K562 (cell line): ENCODE measurements around the gene CPED1. TPM values are rescaled to one million over a fixed set of nuclear protein-coding genes. Genes with fewer than 3 reads are reported as not detected.
A peak's percentile ranks its signal among the peaks of the same experiment; 100 is the strongest.

Source experiments
- ATAC-seq: fragments of 200-7000 bp; cut with Tn5 transposase; 3 replicates; pipeline ENCODE4 v1.9.1; 2020; ENCODE audit warnings: moderate library complexity
- BruUV-seq: library from RNA; stranded (reverse); fragments of 400-500 nt; replicated peaks from 2 replicates; lab custom pipeline; 2021; lab: Mats Ljungman, UMichigan
- CTCF ChIA-PET: fragments of 300-600 bp; formaldehyde crosslinking; extraction: SDS; loops from one replicate; lab custom pipeline; 2021; ENCODE audit warnings: low intra/inter-chr PET ratio; lab: Yijun Ruan, JAX
- POLR2A ChIA-PET: fragments of 300-600, 350-650 bp; sonication (Branson Sonifier 250); formaldehyde crosslinking; extraction: SDS; loops from one replicate; lab custom pipeline; 2021; ENCODE audit warnings: antibody characterized with exemption, inconsistent platforms; lab: Yijun Ruan, JAX
- DNase-seq, 4 experiments: peaks; one replicate each; pipeline versions ENCODE4 v3.0.0 to v3.0.0-alpha.2; 2011 to 2018; ENCODE audit warnings: low spot score in 3 of 4, mixed read lengths in 3 of 4; ENCODE audit errors: extremely low read depth in 1 of 4
- FAIRE-seq: peaks from 2 replicates; lab custom pipeline; 2011; peaks lifted over from hg19 to GRCh38; lab: Jason Lieb, UNC
- H2AFZ ChIP-seq: 2 replicates; pipeline ENCODE4 v1.6.0; 2011; ENCODE audit warnings: low read depth, low read length, control low read depth, inconsistent platforms
- H3K27ac ChIP-seq: fragments of 200-600 bp; 3 replicates; pipeline ENCODE4 v1.8.0; 2011; ENCODE audit warnings: low read depth, mild to moderate bottlenecking, control low read depth, inconsistent platforms, low read length, moderate library complexity, mixed read lengths; ENCODE audit errors: extremely low read depth
- H3K27me3 ChIP-seq, 2 experiments: fragments of 300-600 bp in 1 of 2; 2 replicates in 1 of 2; 3 replicates in 1 of 2; pipeline versions ENCODE4 v1.6.0 to v1.8.0; 2011; ENCODE audit warnings: inconsistent platforms in 2 of 2, low read length in 2 of 2, mild to moderate bottlenecking in 1 of 2, mixed read lengths in 1 of 2, moderate library complexity in 1 of 2; ENCODE audit not compliant: control insufficient read depth in 2 of 2, insufficient read depth in 2 of 2
- H3K36me3 ChIP-seq: fragments of 300-600 bp; 3 replicates; pipeline ENCODE4 v1.8.0; 2011; ENCODE audit warnings: mild to moderate bottlenecking, low read length, inconsistent platforms; ENCODE audit not compliant: control insufficient read depth, insufficient read depth
- H3K4me1 ChIP-seq, 2 experiments: fragments of 200-600 bp in 1 of 2; replicated peaks in 1 of 2; 2 replicates in 1 of 2; 3 replicates in 1 of 2; pipeline versions ENCODE4 v1.5.1 to v1.8.0; 2011; ENCODE audit warnings: inconsistent platforms in 2 of 2, low read length in 2 of 2, mild to moderate bottlenecking in 1 of 2, mixed read lengths in 1 of 2, moderate library complexity in 1 of 2; ENCODE audit not compliant: control insufficient read depth in 2 of 2, insufficient read depth in 2 of 2
- H3K4me2 ChIP-seq: 2 replicates; pipeline ENCODE4 v1.6.1; 2011; ENCODE audit warnings: low read length, control low read depth, inconsistent platforms, mixed read lengths; ENCODE audit not compliant: insufficient read depth
- H3K4me3 ChIP-seq: fragments of 200-600 bp; sonication (generic), shearing (Covaris generic); 2 replicates; pipeline ENCODE4 v1.5.1; 2016; ENCODE audit warnings: control low read depth, inconsistent platforms
- H3K79me2 ChIP-seq: fragments of 200-600 bp; 3 replicates; pipeline ENCODE4 v1.8.0; 2011; ENCODE audit warnings: low read length, inconsistent platforms; ENCODE audit not compliant: control insufficient read depth, insufficient read depth
- H3K9ac ChIP-seq, 2 experiments: 2 replicates each; pipeline versions ENCODE4 v1.6.0 to v1.6.1; 2011; ENCODE audit warnings: low read depth in 2 of 2, low read length in 2 of 2, control low read depth in 1 of 2, inconsistent platforms in 1 of 2, mild to moderate bottlenecking in 1 of 2, mixed read lengths in 1 of 2; ENCODE audit not compliant: insufficient read depth in 1 of 2
- H3K9me1 ChIP-seq: one replicate; pipeline ENCODE4 v1.6.0; 2011; ENCODE audit warnings: inconsistent platforms, mild to moderate bottlenecking, low read length, moderate library complexity; ENCODE audit not compliant: control insufficient read depth, insufficient read depth
- H3K9me3 ChIP-seq: replicated peaks from 2 replicates; pipeline ENCODE4 v1.5.1; 2011; ENCODE audit warnings: low read depth, low read length, inconsistent platforms; ENCODE audit not compliant: control insufficient read depth, insufficient read depth
- H4K20me1 ChIP-seq: replicated peaks from 2 replicates; pipeline ENCODE4 v1.6.1; 2011; ENCODE audit warnings: low read length, inconsistent platforms, mixed read lengths; ENCODE audit not compliant: control insufficient read depth, insufficient read depth
- ARID4B ChIP-seq: sonication (generic); formaldehyde crosslinking; IDR thresholded peaks from 2 replicates; pipeline ENCODE4 v1.8.0; 2022; ENCODE audit warnings: mild to moderate bottlenecking, missing genetic modification reagents
- CHAMP1 ChIP-seq: fragments of 450-650 bp; IDR thresholded peaks from 2 replicates; pipeline ENCODE4 v1.6.1; 2016; ENCODE audit warnings: mild to moderate bottlenecking
- CHD2 ChIP-seq: IDR thresholded peaks from 2 replicates; pipeline ENCODE4 v1.6.1; 2011; ENCODE audit warnings: low read depth, low read length
- DACH1 ChIP-seq: fragments of 450-650 bp; IDR thresholded peaks from 2 replicates; pipeline ENCODE4 v1.6.1; 2018; ENCODE audit not compliant: partially characterized antibody
- DNMT1 ChIP-seq: fragments of 450-650 bp; IDR thresholded peaks from 2 replicates; pipeline ENCODE4 v1.6.1; 2016; ENCODE audit warnings: antibody characterized with exemption, mild to moderate bottlenecking
- E2F3 ChIP-seq: fragments of 250-450 bp; sonication (Bioruptor Pico); IDR thresholded peaks from 2 replicates; pipeline ENCODE4 v1.4.0; 2020; ENCODE audit warnings: mild to moderate bottlenecking
- GATAD2B ChIP-seq: fragments of 450-650 bp; IDR thresholded peaks from 2 replicates; pipeline ENCODE4 v1.6.1; 2017; ENCODE audit warnings: mild to moderate bottlenecking, borderline replicate concordance
- MEIS2 ChIP-seq: fragments of 450-650 bp; IDR thresholded peaks from 2 replicates; pipeline ENCODE4 v1.6.1; 2014; ENCODE audit warnings: mild to moderate bottlenecking; ENCODE audit not compliant: partially characterized antibody
- MXD1 ChIP-seq: fragments of 250-450 bp; sonication (Bioruptor Pico); IDR thresholded peaks from 2 replicates; pipeline ENCODE4 v1.8.0; 2021; ENCODE audit warnings: borderline replicate concordance, mild to moderate bottlenecking, moderate library complexity; ENCODE audit not compliant: poor library complexity, severe bottlenecking
- RBM14 ChIP-seq: fragments of 200-400 bp; formaldehyde crosslinking; IDR thresholded peaks from 2 replicates; pipeline ENCODE4 v1.6.1; 2018; ENCODE audit warnings: low read depth, mild to moderate bottlenecking, low read length, moderate library complexity, borderline replicate concordance; ENCODE audit not compliant: insufficient read depth
- SIN3B ChIP-seq: fragments of 450-650 bp; IDR thresholded peaks from 2 replicates; pipeline ENCODE4 v1.6.1; 2017; ENCODE audit warnings: low read depth, mild to moderate bottlenecking, moderate library complexity
- TAF15 ChIP-seq: fragments of 200-400 bp; formaldehyde crosslinking; IDR thresholded peaks from 2 replicates; pipeline ENCODE4 v1.6.1; 2017; ENCODE audit warnings: mild to moderate bottlenecking, low read depth, low read length, moderate library complexity
- TSC22D4 ChIP-seq: fragments of 450-650 bp; IDR thresholded peaks from 2 replicates; pipeline ENCODE4 v1.6.1; 2016; ENCODE audit warnings: missing genetic modification characterization, missing biosample characterization, control low read depth
- ZNF655 ChIP-seq: fragments of 250-450 bp; sonication (Bioruptor Pico); IDR thresholded peaks from 2 replicates; pipeline ENCODE4 v1.5.0; 2021
- WGBS: fragments of 100-300 bp; shearing (Covaris generic); methylation state at CpG from one replicate; pipeline ENCODE4 v1.1.6; 2016; ENCODE audit warnings: low coverage, mixed read lengths; ENCODE audit not compliant: insufficient coverage; ENCODE audit errors: missing lambda C conversion rate; 5-methylcytosine and 5-hydroxymethylcytosine counted together
- in situ Hi-C: fragments of 300-500 bp; cut with MboI; formaldehyde crosslinking; loops from 4 replicates; pipeline ENCODE4 v1.15.0; 2018; ENCODE audit warnings: inconsistent platforms, mixed read lengths
- intact Hi-C: fragments of 100-400 bp; cut with micrococcal nuclease; formaldehyde crosslinking; loops from 2 replicates; pipeline ENCODE4 v1.14.2; 2022
- polyA plus RNA-seq, 8 experiments: library from polyadenylated mRNA; depleted of rRNA in 4 of 8; stranded (reverse) in 5 of 8; unstranded in 3 of 8; fragments of >200 nt; fragmentation: Nextera tagmentation in 2 of 8; fragmentation: Illumina TruSeq in 1 of 8; extraction: Ambion mirVana in 2 of 8; extraction: Trizol in 1 of 8; gene quantifications; 2 replicates each; pipeline versions ENCODE4 v1.2.1 to v1.2.3, GENCODE V29; 2011 to 2014; ENCODE audit warnings: inconsistent platforms in 1 of 8, missing spikeins in 1 of 8
- total RNA-seq, 7 experiments: library from RNA; depleted of rRNA in 6 of 7; stranded (reverse); fragments of >200 nt in 6 of 7; fragmentation: Illumina TruSeq in 2 of 7; extraction: Trizol in 2 of 7; gene quantifications; 2 replicates each; pipeline versions ENCODE4 v1.2.1 to v1.2.3, GENCODE V29; 2011 to 2021; ENCODE audit warnings: low replicate concordance in 1 of 7

CPED1 gene
- total and polyA plus RNA-seq, 9 of the 15 experiments (the other 6 are each of a cell fraction or from before 2014, with no cell fraction given): 195 to 393 (median 290) TPM

GRCh38 chr7:121039510-121039822, 51.0 kb downstream of the CPED1 start:
- Histone ChIP-seq H3K4me2 (peak overlapping the region; percentile 72), H4K20me1 (no peaks in the 10 kb centered on the region), H3K27me3 (no peaks in the 10 kb centered on the region), H3K9me3 (no peaks in the 10 kb centered on the region), H3K4me3 (no peak overlapping the region), H2AFZ (no peak overlapping the region; the same call in 1 of the 2 replicates), H3K79me2 (peaks cover 100% of the 10 kb centered on the region), H3K36me3 (peaks cover 42% of the 10 kb centered on the region), H3K4me1 (peaks cover 14 to 59% of the 10 kb centered on the region in 2 experiments), H3K9ac (peak overlapping the region in 1 of 2 experiments; percentile 71; a peak in 2 of 4 replicates), H3K27ac (peak overlapping the region; percentile 88), H3K9me1 (no peaks in the 10 kb centered on the region)
- POLR2A ChIA-PET: interaction anchor here (0.6 to 2.9 kb wide), 15 partner anchors 10 to 364 kb away, joined by 3 to 21 read pairs (median 7); partner anchors contain the start of gene ING3
- DNase-seq (no peak), FAIRE-seq (no peak), ATAC-seq (0 out of 3 replicates have a peak, but pooled peaks have one; percentile 2)
- intact Hi-C loops (loop anchor here (1.0 kb wide), 1 partner anchor 48 kb away; no protein-coding TSS in a partner anchor), in situ Hi-C loops (no loop called here)
- no TSS peak for BruUV-seq
- CTCF ChIA-PET: no interaction called here
- 6% methylated on average over 2 of the region's 2 CpGs for WGBS
- TF ChIP-seq CHAMP1 (peak; percentile 36; the same call in 1 of the 2 replicates), ZNF655 (CRISPR knock-in tag) (no peak), GATAD2B (0 out of 2 replicates have a peak, but pooled peaks have one; percentile 31), SIN3B (no peak), MXD1 (no peak), DACH1 (no peak), DNMT1 (no peak), TSC22D4 (tag) (no peak), TAF15 (no peak), E2F3 (CRISPR knock-in tag) (no peak), RBM14 (no peak), MEIS2 (no peak), ARID4B (no peak), CHD2 (no peak)
